ENCODE measurements around the gene DNM1. TPM values are rescaled to one million over a fixed set of nuclear protein-coding genes. Genes with fewer than 3 reads are reported as not detected.

The DNM1 gene
- total RNA-seq, 2 experiments from 2014 or later: 0.35 to 1.8 TPM

DNA sequence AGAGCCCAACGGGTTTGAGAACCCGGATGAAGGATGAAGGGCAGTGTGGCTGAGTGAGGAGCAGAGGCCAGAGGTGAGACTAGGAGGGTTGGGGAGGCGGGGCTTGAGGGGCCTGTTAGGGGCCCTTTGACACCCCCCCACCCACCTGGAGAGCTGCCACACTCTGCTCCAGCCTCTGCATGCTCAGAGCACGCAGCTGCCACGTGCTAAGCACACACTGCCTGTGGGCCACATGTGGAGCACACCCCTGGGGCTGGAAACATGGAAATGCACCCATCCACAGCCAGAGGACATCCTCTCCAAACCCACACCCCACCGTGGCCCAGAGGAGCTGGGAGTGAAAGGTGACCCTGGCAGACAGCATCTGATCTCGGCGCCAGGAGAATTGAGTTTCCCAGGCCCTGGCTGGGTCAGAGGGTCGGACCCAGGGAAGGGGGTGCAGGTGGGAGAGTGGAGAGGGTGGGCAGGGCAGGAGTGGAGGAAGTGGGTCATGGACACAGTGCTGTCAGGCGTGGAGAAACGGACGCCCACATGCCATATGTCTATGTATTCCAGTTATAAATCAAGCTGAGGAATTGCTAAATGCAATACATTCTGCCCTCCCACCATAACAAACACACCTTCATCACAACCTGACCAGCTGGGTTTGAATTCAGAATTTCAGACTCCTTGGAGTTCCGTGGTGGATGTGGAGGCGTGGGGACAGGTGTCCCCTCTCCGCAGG is 5.9 kb downstream of the DNM1 start:
- H3K4me2 ChIP-seq (ENCODE audit: low read length): no peak overlapping the region
- no peaks in the 10 kb centered on the region for H4K20me1 ChIP-seq (ENCODE audit: insufficient read depth, low read length)
- H3K9me3 ChIP-seq (ENCODE audit: low read length): no peaks in the 10 kb centered on the region
- no peak for DNase-seq (ENCODE audit: low spot score)
- no peak overlapping the region for H3K4me3 ChIP-seq (ENCODE audit: low read depth, low read length, poor library complexity, severe bottlenecking)
- TF ChIP-seq EZH2phosphoT487 (IDR thresholded peaks at IDR 0.05; ENCODE audit: borderline replicate concordance, low read depth, low read length): no peak
- TF ChIP-seq, protein P1, sequence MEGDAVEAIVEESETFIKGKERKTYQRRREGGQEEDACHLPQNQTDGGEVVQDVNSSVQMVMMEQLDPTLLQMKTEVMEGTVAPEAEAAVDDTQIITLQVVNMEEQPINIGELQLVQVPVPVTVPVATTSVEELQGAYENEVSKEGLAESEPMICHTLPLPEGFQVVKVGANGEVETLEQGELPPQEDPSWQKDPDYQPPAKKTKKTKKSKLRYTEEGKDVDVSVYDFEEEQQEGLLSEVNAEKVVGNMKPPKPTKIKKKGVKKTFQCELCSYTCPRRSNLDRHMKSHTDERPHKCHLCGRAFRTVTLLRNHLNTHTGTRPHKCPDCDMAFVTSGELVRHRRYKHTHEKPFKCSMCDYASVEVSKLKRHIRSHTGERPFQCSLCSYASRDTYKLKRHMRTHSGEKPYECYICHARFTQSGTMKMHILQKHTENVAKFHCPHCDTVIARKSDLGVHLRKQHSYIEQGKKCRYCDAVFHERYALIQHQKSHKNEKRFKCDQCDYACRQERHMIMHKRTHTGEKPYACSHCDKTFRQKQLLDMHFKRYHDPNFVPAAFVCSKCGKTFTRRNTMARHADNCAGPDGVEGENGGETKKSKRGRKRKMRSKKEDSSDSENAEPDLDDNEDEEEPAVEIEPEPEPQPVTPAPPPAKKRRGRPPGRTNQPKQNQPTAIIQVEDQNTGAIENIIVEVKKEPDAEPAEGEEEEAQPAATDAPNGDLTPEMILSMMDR (conservative IDR thresholded peaks at IDR 0.05; ENCODE audit: low read length): no peak
- intact Hi-C loops (cut with micrococcal nuclease; ENCODE audit: unreplicated experiment): no loop called here
- no peaks in the 10 kb centered on the region for H3K36me3 ChIP-seq (ENCODE audit: insufficient read depth, low read length)
- H3K27ac ChIP-seq (ENCODE audit: low read depth, low read length, poor library complexity, severe bottlenecking): no peak overlapping the region
- POLR2A ChIA-PET: no interaction called here
- H3K9me2 ChIP-seq (ENCODE audit: insufficient read depth, low read length): no peaks in the 10 kb centered on the region
- CTCF ChIA-PET (ENCODE audit: unreplicated experiment): interaction anchor here (0.6 kb wide), 1 partner anchor 24 kb away, joined by 3 read pairs; no protein-coding TSS in a partner anchor
- H3K79me2 ChIP-seq (ENCODE audit: insufficient read depth, low read depth, low read length): no peaks in the 10 kb centered on the region
- H2AFZ ChIP-seq (ENCODE audit: low read length): no peak overlapping the region
- peaks cover under 1% of the 10 kb centered on the region for H3K4me1 ChIP-seq (ENCODE audit: insufficient read depth, low read length, poor library complexity, severe bottlenecking)
- BruUV-seq (replicated peaks): no TSS peak

DNA sequence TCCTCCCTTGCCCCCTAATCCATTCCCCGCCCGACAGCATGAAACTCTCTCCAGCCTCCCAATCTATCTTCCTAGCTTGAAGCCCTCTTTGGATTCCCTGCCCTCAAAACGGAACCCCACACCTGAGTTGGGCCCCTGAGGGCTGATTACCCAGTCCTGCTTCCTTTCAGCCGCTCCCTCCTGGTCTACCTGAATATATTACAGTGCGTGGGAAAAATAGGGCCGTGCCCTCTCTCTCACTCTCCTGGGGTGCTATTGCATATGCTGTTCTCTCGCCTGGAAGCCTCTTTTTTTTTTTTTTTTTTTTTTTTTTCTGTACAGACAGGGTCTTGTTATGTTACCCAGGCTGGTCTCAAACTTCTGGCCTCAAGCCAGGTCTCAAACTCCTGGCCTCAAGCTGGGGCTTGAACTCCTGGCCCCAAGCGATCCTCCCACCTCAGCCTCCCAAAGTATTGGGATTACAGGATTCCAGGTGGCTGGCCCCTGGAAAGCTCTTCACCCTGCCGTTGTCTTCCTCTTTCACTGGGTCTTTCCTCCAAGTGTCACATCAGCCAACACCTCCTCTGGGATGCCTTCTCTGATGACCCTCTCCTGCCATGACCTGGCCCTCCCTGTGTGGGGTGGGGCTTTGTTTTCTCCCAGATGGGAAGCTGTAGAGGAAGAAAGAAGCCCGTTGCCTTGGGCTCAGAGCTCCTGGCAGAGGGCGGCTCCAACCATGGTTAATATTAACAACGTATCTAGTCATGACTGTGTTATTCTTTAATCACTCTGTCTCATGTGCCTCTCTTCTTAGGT is 8.2 kb downstream of the DNM1 start:
- DNase-seq (ENCODE audit: low spot score): no peak
- no peak for TF ChIP-seq EZH2phosphoT487 (IDR thresholded peaks at IDR 0.05; ENCODE audit: borderline replicate concordance, low read depth, low read length)
- TF ChIP-seq, protein P1 (conservative IDR thresholded peaks at IDR 0.05; ENCODE audit: low read length): no peak
- H3K4me3 ChIP-seq (ENCODE audit: low read depth, low read length, poor library complexity, severe bottlenecking): no peak overlapping the region
- H3K79me2 ChIP-seq (ENCODE audit: insufficient read depth, low read depth, low read length): no peaks in the 10 kb centered on the region
- no peak overlapping the region for H3K4me2 ChIP-seq (ENCODE audit: low read length)
- H3K4me1 ChIP-seq (ENCODE audit: insufficient read depth, low read length, poor library complexity, severe bottlenecking): no peaks in the 10 kb centered on the region
- POLR2A ChIA-PET: interaction anchor here (0.6 kb wide), 1 partner anchor 951 kb away, joined by 4 read pairs; no protein-coding TSS in a partner anchor
- no TSS peak for BruUV-seq (replicated peaks)
- no peak overlapping the region for H2AFZ ChIP-seq (ENCODE audit: low read length)
- intact Hi-C loops (cut with micrococcal nuclease; ENCODE audit: unreplicated experiment): no loop called here
- H4K20me1 ChIP-seq (ENCODE audit: insufficient read depth, low read length): no peaks in the 10 kb centered on the region
- CTCF ChIA-PET (ENCODE audit: unreplicated experiment): no interaction called here
- H3K27ac ChIP-seq (ENCODE audit: low read depth, low read length, poor library complexity, severe bottlenecking): no peak overlapping the region
- H3K9me3 ChIP-seq (ENCODE audit: low read length): no peaks in the 10 kb centered on the region
- no peaks in the 10 kb centered on the region for H3K9me2 ChIP-seq (ENCODE audit: insufficient read depth, low read length)
- no peaks in the 10 kb centered on the region for H3K36me3 ChIP-seq (ENCODE audit: insufficient read depth, low read length)

DNA sequence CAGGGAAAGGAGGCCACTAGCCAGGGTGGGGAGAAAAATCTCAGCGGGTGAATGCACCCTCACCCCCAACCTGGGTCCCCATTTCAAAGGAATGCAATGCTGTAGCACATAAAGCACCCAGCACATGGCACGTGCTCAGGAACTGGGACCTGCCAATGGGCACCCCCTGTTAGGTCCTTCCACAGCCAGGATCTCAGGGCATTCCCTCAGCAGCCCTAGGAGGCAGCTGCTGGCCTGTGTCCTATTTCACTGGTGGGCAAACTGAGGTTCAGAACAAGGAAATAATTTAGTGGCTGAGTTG is 8.8 kb downstream of the DNM1 start:
- intact Hi-C loops (cut with micrococcal nuclease; ENCODE audit: unreplicated experiment): no loop called here
- H4K20me1 ChIP-seq (ENCODE audit: insufficient read depth, low read length): no peaks in the 10 kb centered on the region
- no peak overlapping the region for H3K4me3 ChIP-seq (ENCODE audit: low read depth, low read length, poor library complexity, severe bottlenecking)
- H3K4me1 ChIP-seq (ENCODE audit: insufficient read depth, low read length, poor library complexity, severe bottlenecking): no peaks in the 10 kb centered on the region
- DNase-seq (ENCODE audit: low spot score): no peak
- POLR2A ChIA-PET: interaction anchor here (0.6 kb wide), 1 partner anchor 951 kb away, joined by 4 read pairs; no protein-coding TSS in a partner anchor
- no peaks in the 10 kb centered on the region for H3K36me3 ChIP-seq (ENCODE audit: insufficient read depth, low read length)
- no peaks in the 10 kb centered on the region for H3K9me2 ChIP-seq (ENCODE audit: insufficient read depth, low read length)
- TF ChIP-seq EZH2phosphoT487 (IDR thresholded peaks at IDR 0.05; ENCODE audit: borderline replicate concordance, low read depth, low read length): no peak
- TF ChIP-seq, protein P1 (conservative IDR thresholded peaks at IDR 0.05; ENCODE audit: low read length): no peak
- CTCF ChIA-PET (ENCODE audit: unreplicated experiment): no interaction called here
- no peak overlapping the region for H2AFZ ChIP-seq (ENCODE audit: low read length)
- no peaks in the 10 kb centered on the region for H3K9me3 ChIP-seq (ENCODE audit: low read length)
- no TSS peak for BruUV-seq (replicated peaks)
- no peaks in the 10 kb centered on the region for H3K79me2 ChIP-seq (ENCODE audit: insufficient read depth, low read depth, low read length)
- H3K4me2 ChIP-seq (ENCODE audit: low read length): no peak overlapping the region
- no peak overlapping the region for H3K27ac ChIP-seq (ENCODE audit: low read depth, low read length, poor library complexity, severe bottlenecking)
